Stomach (tissue), 4 donors: ENCODE measurements around the gene MYMX.

Experiments used
- POLR2A ChIP-seq, 4 donors: fragments of 450-650 bp; IDR thresholded peaks; one replicate each; pipeline ENCODE4 v1.6.1; 2016; ENCODE audit warnings: antibody characterized with exemption in 4 of 4, control low read depth in 2 of 4, mild to moderate bottlenecking in 1 of 4, moderate library complexity in 1 of 4
- TF ChIP-seq, protein P1 (sequence below), 7 experiments: fragments of 450-650 bp in 4 of 7; fragments of 200-600 bp in 3 of 7; sonication (generic) in 3 of 7; IDR thresholded peaks; one replicate each; pipeline ENCODE4 v1.5.1; 2016 to 2019; ENCODE audit warnings: antibody characterized with exemption in 7 of 7, control low read depth in 2 of 7, mild to moderate bottlenecking in 1 of 7

- TF ChIP-seq, protein P1, sequence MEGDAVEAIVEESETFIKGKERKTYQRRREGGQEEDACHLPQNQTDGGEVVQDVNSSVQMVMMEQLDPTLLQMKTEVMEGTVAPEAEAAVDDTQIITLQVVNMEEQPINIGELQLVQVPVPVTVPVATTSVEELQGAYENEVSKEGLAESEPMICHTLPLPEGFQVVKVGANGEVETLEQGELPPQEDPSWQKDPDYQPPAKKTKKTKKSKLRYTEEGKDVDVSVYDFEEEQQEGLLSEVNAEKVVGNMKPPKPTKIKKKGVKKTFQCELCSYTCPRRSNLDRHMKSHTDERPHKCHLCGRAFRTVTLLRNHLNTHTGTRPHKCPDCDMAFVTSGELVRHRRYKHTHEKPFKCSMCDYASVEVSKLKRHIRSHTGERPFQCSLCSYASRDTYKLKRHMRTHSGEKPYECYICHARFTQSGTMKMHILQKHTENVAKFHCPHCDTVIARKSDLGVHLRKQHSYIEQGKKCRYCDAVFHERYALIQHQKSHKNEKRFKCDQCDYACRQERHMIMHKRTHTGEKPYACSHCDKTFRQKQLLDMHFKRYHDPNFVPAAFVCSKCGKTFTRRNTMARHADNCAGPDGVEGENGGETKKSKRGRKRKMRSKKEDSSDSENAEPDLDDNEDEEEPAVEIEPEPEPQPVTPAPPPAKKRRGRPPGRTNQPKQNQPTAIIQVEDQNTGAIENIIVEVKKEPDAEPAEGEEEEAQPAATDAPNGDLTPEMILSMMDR (IDR thresholded peaks at IDR 0.05): no peak
- no peak for TF ChIP-seq POLR2A (IDR thresholded peaks at IDR 0.05)
Observed at GRCh38 chr6:44222486-44223318, 6.0 kb downstream of the MYMX start.
